GM19463 (cell line): ENCODE measurements around the gene POLR2E.

Source experiments
- ATAC-seq: cut with Tn5 transposase; IDR thresholded peaks from one replicate; pipeline ENCODE4 v1.9.1; 2021; ENCODE audit warnings: mild to moderate bottlenecking, moderate library complexity; ENCODE audit not compliant: unreplicated experiment

Gene POLR2E

DNA sequence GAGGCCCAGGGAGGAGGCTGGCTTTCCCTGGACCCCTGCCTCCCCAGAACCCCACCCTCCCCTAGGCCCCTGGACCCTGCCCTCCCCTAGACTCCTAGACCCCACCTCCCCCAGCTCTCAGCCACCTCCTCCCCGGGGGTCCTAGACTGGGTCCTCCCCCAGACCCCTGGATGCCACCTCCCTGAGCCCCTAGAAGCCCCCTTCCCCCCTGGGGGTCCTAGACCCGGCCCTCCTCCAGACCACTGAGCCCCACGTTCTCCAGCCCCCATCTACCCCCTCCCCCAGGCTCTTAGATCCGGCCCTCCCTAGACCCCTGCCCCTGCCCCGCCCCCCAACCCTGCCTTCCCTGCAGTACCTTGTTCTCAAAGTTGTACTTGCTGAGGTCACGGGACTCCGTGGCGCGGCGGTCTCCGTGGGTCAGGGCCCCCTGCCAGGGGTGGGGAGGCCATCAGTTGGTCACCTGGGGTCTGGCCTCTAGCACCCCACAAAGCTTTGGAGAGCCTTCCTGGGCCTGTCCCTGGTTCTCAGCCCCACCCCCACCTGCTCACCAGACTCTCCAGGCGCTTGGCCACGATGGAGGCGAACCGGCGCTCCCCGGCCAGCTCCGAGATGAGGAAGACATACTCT lies 16.6 kb upstream of the POLR2E start:
- no peak for ATAC-seq

DNA sequence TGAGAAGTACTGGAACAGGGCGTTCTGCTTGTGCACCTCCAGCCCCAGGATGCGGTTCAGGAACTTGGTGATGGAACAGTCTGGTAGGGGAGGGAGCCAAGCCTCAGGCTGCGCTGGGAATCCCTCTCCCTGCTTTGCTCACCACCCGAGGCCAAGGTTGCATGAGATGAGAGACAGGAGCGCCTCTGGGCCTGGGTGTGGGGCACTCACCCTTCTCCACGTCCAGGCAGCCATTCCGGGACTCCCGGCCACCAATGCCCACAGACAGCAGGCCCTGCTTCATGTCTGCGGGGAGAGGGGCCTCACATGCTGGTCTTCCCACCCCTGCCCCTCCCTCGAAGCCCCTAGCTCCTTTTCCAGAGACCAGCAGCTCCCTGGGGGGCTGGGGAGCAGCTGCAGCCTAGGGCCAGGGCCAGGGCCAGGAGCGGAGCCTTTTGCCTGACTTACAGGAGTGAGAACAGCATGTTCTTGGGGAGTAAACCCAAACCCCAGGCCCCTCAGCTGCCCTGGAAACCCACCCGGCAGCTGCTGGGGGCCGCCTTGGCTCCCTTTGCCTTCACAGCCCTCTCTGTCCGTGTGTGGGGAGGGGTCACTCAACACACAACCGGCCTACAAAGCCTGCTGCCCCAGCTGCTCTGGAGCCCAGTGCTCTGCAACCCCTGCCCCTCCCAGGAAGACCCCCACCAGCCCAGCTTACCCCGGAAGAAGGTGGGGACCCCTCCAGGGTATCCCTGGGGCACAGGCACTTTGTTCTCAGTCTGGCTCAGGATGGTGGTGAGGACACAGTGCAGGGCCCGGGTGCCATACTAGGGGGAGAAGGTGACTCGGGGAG lies 15.8 kb upstream of the POLR2E start:
- ATAC-seq = no peak

- no peak for ATAC-seq
Measured at GRCh38 chr19:1109697-1110671, 14.8 kb upstream of the POLR2E start.

DNA sequence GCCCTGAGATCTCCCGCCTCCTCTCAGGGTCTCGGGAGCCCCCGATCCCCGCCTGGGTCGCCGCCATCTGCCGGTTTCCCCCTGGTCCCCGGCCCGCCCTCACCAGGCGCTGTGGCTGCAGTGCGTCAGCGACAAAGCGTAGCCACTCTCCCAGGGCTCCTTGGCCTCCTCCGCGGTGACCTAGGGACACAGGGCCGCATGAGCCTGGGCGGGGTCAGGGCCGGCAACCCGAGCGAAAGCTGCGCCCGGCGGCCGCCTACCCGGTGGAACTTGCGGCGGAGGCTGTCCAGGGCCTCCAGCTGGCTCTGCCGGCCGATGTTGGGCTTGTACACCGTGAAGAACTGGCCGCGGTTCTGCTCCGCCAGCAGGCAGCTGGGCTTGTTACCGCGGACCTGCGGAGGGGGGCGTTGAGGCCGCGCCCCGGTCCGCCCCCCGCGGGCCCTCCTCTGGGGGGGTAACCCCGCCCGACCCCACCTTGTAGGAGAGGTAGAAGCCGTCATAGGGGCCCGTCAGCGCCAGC lies 13.9 kb upstream of the POLR2E start:
- ATAC-seq = no peak

- no peak for ATAC-seq
Measured at GRCh38 chr19:1108291-1109031, 13.3 kb upstream of the POLR2E start.

DNA sequence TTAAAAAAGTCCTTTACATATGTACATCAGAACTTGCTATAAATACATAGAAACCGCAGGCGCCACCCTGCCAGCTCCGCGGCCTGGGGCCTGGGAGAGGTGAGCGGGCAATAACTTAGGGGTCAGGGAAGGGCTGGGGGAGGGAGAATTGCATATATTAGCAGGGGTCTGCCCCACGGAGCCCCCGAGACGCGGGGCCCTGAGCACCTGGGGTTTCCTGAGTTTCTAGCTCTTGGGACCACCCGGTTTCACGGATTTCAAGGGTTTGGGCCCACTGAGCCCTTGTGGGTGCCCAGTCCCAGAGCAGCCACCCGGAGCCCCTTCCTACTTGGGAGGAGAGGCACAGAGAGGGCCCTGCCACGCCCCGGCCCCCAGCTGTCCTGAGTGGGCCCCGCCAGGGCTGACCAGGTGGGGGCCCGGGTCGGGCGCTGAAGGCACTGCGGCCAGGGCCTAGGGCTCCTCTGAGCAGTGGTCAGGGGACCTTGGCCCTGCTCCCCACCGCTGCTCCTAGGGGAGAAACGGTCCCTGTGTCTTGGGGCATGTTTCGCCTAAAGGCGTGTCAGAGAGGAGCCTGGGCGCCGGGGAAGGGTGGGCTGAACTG lies 12.6 kb upstream of the POLR2E start:
- no peak for ATAC-seq

DNA sequence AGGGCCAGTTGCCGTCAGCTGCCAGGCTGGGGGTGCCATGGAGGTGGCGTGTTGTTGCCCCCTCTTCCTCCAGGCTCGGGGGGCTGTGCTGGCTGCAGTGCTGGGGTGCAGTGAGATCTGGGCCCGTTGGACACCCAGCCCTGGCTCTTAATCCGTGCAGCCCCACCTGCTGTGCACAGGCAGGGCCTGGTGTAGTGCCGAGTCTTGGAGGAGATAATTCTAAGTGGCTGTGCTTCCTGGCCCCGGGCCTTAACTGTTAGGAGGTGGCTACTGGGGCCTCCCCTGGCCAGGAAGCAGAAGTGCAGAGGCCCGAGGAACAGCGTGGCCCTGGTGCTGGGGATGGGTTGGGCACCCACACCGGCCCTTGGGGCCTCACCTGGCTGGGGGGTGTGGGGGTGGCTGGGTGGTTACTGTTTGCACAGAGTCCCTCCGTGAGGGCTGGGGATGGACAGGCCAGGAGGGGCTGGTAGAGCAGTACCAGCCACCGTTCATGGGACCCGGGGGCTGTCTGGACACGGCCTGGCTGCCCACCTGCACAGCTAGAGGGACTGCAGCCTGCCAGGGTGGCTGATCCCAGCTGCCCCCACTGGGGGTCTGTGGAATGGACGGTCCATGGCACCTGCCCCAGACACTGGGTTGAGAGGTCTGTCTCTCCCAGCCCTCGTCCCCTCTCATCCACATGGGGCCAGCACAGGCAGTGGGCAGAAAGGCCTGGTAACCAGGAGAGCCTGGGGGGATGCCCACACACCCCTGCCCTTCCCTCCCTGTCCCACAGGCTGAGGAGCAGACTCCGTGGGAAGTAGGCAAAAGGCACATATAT lies 11.9 kb upstream of the POLR2E start:
- ATAC-seq = no peak

GRCh38 chr19:1105873-1106840 lies 11.0 kb upstream of the POLR2E start:
- ATAC-seq = no peak

GRCh38 chr19:1105008-1105872 lies 10.1 kb upstream of the POLR2E start:
- no peak for ATAC-seq

DNA sequence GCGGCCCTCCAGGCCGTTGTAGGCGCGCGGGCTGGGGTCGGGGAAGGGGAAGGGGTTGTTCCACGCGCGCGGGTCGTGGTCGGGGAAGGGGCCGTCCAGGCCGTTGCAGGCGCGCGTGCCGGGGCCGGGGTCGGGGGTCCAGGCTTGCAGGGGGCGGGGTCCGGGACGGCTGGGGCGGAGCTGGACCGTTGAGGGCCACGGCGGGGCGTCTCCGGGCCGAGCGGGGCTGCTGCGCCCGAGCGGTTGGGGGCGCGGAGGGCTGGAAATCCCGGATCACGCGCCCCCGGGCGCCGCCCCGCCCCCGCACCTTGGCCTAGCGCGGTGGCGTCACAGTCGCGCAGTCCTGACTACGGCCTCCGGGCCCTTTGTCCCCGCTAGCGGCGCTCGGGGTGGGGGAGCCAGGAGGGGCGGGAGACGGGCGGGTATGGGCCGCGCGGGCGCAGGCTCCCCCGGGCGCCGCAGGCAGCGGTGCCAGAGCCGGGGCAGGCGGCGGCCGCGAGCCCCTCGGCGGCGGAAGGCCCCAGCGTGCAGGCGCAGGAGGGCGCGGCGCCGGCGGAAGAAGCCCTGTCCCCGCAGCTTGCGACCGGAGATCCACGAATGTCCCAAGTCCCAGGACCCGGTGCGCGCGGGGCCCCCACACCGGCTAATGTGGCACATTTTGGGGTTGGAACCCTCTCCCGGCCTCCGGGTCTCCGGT lies 9.3 kb upstream of the POLR2E start:
- peak; percentile 28 for ATAC-seq

DNA sequence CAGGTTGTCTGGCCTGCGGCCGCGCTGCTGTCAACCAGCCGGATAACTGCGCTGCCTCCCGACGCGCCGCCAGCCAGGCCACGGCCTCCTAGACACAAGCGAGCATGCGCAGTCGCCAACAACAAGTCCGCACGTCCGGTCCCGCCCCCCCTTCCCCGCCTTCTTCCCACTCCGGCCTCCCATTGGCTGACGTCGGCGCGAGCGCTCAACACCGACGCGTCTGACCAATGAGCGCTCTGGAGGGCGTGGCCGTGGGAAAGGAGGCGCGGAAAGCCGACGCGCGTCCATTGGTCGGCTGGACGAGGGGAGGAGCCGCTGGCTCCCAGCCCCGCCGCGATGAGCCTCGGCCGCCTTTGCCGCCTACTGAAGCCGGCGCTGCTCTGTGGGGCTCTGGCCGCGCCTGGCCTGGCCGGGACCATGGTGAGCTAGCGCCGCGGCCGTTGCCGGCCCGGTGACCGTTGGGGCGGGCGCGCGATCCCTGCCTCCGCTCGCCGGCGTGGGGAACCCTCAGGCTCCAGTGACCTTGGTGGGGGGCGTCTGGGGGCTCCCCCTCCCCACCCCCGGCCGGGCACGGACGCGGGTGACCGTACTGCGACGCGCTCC lies 8.6 kb upstream of the POLR2E start, which contains the start of gene GPX4:
Gene GPX4, plus strand, starts transcription at position 287 of the 603 bp plus-strand sequence. Its CDS starts 50 bp downstream, at position 337.
- ATAC-seq = peak; percentile 64

DNA sequence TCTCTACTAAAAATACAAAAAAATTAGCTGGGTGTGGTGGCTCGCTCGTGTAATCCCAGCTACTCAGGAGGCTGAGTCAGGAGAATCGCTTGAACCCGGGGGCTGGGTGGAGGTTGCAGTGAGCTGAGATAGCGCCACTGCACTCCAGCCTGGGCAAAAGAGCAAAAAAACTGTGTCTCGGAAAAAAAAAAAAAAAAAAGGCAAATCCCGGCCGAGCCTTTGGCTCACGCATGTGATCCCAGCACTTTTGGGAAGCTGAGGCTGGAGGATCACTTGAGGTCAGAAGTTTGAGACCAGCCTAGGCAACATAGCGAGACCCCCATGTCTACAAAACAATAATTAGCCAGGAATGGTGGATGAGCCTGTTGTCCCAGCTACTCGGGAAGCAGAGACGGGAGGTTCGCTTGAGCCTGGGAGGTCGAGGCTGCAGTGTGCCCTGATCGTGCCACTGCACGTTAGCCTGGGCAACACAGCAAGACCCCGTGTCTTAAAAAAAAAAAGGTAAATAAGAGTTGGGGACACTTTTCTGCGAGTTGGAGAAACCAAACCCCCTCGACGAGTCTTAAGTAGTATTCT lies 8.0 kb upstream of the POLR2E start:
- ATAC-seq = no peak

DNA sequence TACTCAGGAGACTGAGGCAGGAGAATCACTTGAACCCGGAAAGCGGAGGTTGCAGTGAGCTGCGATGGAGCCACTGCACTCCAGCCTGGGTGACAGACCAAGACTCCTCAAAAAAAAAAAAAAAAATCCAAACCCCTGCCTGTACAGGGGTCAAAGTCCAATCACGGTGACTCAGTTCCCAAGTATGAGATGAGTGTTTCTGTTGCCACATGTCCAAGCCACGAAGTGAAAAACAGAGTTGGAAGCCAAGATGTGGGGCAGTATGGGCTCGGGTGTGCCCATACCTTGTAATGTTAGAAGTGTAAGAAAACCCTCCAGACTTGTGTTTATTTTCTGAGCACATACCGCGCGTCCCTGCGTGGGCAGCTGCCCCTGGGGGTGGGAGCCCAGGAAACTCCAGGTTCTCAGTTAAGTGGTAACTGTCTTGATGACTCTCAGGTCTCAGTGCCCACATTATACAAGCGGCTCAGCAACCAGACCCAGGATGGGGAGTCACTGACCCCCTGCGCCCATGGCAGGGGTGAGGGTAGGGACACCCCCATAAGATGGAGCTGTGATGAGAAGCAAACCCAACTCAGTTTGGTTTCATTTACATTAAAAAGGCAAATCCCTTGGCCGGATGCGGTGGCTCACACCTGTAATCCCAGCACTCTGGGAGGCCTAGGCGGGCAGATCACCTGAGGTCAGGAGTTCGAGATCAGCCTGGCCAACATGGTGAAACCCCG lies 7.4 kb upstream of the POLR2E start:
- peak; percentile 32 for ATAC-seq

GRCh38 chr19:1101337-1101698 lies 6.1 kb upstream of the POLR2E start:
- ATAC-seq = no peak
